NCI-H2107 (cell line): ENCODE results near the gene ZNF212.
"Not testable (repeated sequence)": the region's sequence is repeated elsewhere in the genome, so short reads cannot be mapped to it uniquely, and the experiment has no call there.

Experiments used
- DNase-seq: peaks from one replicate; lab custom pipeline; 2025; lab: John Stamatoyannopoulos, UW

ZNF212 gene

DNA sequence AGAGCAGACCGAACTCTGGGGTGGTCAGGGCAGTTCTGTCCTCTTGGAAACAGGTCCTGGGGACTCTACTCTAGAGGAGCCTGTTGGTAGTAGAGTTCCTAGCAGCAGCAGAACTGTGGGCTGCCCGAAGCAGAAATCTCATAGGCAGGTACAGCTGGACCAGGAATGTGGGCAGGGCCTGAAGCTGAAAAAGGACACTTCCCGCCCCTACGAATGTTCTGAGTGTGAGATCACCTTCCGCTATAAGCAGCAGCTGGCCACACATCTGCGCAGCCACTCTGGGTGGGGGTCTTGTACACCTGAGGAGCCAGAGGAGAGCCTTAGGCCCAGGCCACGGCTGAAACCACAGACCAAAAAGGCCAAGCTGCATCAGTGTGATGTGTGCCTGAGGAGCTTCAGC lies 14.2 kb downstream of the ZNF212 start:
- DNase-seq: no peak

DNA sequence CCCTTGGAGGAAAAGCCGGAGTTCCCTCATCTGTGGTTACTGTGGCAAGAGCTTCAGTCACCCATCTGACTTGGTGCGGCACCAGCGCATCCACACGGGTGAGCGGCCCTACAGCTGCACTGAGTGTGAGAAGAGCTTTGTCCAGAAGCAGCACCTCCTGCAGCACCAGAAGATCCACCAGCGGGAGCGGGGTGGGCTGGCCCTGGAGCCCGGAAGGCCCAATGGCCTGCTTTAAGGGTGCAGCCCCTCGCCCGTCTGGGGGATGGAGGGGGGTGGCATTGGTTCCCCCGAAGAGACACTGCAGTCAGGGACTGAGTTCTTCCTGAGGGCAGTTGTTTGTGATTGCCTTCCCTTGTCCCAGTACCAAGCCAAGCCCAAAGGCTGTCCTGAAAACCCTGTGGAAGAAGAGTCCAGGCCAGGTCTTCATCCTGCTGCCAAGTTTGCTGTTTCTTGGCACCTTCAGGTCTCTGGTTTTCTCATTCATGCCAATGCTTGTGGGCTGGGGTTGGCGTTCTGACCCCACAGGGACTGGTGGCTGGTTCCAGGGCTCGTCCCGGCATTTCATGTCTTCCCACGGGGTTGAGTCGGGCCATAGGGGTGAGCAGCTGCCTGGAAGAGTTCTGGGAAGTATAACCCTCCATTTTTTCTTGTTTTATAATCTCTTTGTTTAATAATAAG lies 14.9 kb downstream of the ZNF212 start:
- no peak for DNase-seq

DNA sequence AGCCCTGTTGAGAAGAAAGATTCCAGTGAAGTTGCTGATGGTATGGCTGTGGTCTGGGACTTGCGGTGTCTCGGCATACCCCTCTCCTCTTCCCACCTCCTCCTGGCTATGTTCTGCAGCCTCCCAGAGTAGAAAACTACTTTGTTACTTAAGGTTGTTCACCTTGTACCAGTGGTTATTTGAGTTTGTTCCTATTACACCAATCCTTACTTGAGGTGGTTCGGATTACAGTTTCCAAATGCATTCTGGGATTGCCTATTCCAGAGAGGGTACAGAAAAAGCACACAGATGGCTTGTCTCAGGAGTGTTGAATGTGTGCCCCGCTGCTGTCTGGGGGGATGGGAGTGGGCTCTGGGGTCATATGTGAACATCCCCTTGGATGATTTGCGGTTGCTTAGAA lies 15.7 kb downstream of the ZNF212 start:
- no peak for DNase-seq

DNA sequence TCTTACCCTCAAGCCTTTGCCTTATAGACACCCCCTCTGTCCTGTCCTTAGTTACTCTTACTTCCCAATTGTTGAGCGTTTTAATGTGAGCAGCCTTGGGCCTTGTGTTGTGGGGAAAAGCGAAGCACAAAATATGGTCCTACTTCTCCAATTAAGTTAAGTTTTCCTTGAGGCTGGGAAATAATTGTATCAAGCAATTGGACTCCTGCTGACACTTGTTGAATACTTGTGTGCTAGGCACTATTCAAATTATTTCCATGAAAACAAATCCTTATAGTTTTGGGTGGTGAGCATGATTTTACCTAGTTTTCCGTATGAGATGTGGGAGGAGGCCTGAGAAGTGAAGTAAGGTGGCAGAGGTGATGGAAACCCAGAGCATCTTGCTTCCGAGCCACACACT lies 17.1 kb downstream of the ZNF212 start:
- no peak for DNase-seq

DNA sequence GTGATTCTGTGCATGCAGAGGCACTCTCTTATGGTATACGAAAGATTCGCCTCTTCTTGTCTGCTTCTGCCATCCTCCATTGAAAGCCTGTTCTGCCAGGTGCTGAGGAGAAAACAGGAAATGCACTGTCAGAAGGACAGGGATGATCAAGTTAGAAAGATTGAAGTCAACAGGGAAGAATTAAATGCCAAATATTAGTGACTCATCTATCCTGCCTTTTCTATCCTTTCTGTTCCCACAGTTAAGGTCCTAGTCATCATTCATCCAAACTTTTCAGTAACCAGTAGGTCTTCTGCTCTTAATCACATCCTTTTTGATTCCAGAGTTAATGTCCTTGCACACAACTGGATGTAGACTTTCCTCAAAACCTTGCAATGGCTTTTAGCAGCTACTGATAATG lies 17.7 kb downstream of the ZNF212 start:
- no peak for DNase-seq

DNA sequence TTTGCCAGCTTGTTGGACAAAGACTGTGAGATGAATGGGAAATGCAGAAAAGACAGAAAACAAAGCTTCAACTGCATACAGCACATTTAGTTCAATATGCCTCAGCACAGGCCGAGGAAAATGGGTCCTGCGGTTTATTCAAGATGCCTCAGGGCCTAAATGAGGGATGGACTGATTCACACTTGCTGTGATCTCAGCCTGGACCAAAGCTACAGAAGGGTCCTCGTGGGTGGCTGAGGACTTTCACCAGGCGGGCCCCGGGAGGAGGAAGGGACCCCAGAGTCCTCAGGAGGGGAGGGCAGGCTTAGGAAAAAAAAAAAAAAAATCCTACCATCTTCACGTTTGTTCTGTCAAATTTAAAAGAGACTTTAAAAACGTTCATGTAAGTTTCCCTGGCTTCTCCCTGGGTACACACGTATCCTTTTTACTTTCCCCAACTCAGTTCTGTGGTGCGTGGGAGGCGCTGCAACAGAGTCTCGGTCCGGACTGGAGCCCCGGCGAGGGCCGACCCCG lies 21.9 kb downstream of the ZNF212 start:
- no peak for DNase-seq

DNA sequence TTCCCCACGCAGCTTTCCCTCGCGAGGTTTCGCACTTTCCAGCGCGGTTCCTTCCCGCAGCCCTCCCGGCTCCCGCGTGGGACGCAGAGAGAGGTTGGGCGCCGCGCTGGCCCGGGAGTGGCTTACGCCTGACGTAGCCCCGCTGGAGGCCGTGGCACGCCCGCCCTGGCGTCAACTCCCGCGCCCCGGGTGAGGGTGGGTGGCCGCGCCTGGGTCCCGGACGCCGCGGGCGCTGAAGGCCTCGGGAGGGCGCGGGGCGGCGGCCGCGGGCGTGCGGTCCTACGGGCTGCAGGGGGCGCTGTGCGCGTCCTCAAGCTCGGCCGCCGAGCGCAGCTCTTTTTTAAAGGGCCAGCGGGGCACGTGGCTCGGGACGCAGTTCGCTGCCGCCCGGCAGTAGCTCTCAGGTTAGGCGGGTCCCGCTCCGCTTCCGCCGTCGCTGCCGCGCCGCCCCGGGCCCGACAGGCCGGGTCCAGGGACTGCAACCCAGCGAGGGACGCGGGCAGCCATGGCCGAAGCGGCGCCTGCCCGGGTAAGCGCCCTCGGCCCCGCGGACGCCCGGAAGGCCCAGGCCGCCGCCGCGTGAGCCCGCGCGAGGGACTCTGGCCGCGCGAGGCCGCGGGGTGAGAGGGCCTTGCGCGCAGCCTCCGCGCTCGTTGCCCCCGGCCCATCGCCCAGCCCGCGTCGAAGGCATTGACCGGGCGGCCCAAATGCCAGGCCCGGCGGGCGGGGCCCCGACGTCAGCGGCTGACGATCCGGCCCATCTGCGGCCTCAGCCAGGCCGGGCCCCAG lies 22.6 kb downstream of the ZNF212 start, which contains the start of gene ZNF783:
Gene ZNF783, plus strand, starts transcription at position 368 of the 789 bp plus-strand sequence. Its CDS starts 138 bp downstream, at position 506.
- DNase-seq: peak; percentile 81

DNA sequence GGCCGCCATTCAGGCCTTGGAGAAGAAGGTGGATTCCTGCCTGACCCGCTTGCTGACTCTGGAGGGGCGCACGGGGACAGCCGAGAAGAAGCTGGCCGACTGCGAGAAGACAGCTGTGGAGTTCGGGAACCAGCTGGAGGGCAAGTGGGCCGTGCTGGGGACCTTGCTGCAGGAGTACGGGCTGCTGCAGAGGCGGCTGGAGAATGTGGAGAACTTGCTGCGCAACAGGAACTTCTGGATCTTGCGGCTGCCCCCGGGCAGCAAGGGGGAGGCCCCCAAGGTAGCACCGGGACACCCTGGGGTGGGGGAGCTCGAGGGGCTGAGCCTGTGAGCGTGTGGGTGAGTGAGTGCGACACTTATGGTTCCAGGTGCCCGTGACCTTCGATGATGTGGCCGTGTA lies 27.0 kb downstream of the ZNF212 start:
- no peak for DNase-seq

DNA sequence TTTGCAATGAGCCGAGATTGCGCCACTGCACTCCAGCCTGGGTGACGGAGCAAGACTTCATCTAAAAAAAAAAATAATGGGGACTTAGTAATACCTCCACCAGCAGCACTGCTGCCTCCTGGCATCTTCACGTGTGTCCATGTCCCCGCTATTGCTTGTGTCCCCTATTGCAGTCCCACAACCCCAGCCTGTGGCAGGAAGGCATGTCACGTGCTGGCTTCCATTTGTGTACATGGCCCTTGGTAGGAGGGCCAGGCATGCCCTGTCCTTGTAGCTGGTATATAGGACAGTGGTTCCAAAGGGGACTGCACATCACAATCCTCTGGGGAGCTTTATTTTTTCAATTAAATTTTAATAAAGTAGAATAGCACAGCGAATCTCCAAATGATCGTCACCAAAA lies 28.3 kb downstream of the ZNF212 start:
- no peak for DNase-seq

DNA sequence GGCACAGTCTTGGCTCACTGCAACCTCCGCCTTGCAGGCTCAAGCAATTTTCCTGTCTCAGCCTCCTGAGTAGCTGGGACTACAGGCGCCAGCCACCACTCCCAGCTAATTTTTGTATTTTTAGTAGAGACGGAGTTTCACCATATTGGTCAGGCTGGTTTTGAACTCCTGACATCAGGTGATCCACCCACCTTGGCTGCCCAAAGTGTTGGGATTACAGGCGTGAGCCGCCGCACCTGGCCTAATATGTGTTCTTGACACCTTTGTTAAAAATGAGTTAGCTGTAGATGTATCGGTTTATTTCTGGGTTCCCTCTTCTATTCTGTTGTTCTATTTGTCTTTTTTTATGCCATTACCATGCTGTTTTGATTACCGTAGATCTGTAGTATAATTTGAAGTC lies 35.0 kb downstream of the ZNF212 start:
- DNase-seq: not testable (repeated sequence)

DNA sequence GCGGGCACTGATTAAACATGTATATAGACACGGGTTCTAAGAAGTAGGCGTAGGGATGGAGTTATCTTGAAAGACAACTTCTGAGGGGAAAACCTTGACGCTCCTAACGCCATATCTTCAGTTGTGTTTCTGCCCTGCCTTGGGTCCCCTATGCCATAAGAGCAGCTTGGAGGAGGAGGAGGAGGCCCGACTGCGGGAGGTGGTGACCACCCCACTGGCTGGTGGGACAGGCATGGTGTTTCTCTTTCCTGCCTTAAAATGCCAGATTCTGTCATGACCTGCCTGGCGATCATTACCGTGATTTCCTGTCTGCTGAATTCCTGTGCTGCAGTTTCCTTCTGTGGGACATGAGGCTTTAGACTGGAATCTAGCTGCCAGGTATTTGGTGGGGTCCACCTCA lies 38.4 kb downstream of the ZNF212 start:
- no peak for DNase-seq

DNA sequence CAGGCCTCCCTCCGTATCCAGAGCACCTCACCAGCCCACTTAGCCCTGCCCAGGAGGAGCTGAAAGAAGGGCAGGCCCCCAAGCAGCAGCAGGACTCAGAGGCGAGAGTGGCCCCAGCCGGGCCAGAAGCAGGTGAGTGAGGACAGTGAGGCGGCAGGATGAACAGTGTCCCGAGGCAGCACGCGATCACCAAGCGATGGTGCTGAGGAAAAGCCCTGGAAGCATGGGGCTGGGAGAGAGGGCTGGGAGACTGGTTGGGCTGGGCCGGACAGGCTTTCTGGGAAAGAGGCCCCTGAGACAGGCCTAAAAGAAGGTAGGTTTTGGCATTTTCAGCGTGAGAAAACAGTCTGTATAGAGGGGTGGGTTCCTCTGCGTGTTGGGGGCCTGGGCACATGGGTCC lies 38.9 kb downstream of the ZNF212 start:
- no peak for DNase-seq

DNA sequence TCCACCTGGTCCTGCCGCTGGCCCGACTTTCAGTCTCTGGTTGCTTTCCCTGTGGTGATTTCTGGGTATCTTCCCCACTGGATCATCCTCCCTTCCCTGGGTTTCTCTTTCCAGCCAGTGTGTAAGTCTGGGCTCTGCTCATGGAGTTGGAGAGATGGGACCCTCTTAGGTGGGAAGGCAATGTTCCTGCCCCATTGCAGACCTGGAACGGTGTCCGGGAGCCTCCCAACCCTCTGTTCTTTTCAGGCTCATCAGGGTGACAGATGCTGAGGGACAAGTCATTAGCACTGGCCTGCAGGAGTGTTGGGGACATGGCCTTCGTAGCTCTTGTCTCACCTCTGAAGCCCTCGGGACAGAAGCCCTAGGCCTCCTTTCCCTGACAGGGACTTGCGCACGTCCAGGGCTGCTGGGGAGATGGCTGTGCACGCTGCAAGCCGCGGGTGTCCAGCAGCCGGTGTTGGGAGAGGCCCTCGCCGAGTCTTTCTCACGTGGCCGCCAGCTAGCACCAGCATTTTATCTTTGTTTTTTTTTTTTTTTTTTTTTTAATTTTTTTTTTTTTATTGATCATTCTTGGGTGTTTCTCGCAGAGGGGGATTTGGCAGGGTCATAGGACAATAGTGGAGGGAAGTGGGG lies 39.8 kb downstream of the ZNF212 start:
- DNase-seq: no peak

DNA sequence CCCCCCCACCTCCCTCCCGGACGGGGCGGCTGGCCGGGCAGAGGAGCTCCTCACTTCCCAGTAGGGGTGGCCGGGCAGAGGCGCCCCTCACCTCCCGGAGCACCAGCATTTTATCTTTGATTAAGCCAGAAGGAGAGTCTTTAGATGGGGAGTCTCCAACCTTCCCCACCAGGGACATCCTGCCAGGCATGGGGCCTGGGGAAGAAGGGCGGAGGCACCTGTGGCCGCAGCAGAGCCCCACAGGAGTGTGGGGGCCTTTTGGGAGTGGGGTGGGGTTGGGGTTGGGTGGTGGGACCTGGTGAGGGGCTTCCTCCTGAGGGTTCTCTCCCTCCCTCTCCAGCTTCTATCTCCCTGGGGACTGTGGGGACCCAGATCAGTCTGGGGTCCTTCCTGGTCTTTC lies 40.7 kb downstream of the ZNF212 start:
- DNase-seq: no peak

DNA sequence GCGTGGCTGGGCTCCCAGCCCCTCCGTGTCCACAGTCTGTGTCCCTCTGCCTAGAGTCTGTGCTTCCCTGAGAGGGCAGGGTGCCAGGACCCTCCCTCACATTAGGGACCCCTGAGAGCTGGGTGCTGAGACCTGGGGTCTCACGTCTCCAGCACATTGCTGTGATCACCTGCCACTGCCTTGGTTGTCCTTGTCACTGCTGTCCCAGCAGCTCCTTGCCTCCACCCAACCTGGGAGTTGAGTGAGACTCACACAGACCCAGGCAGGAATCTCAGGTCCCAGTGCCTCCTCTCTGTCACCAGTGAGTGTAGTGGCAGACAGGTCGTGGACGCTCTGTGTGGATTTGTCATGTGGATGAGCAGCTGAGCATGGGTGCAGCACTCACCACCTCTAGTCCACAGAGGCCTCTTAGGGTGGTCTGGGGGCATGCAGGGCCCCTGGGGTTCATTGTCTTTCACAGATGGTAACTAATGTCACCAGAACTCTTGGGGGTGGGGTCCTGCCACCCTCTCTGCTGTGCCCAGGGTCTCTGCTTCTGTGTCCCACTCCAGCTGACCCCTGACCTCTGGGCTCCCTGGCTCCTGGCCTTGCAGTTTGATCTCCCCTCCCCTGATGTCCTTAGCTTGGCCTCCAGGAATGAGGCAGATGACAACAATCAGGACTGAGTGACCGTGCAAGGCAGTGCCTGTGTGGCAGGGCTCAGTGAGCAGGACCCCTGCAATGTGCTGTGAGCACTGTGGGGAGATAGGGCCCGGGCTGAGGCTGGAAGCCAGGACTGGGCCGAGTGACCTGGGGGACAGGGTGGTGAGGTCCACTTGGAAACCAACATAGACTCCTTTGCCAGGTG lies 41.4 kb downstream of the ZNF212 start:
- no peak for DNase-seq

DNA sequence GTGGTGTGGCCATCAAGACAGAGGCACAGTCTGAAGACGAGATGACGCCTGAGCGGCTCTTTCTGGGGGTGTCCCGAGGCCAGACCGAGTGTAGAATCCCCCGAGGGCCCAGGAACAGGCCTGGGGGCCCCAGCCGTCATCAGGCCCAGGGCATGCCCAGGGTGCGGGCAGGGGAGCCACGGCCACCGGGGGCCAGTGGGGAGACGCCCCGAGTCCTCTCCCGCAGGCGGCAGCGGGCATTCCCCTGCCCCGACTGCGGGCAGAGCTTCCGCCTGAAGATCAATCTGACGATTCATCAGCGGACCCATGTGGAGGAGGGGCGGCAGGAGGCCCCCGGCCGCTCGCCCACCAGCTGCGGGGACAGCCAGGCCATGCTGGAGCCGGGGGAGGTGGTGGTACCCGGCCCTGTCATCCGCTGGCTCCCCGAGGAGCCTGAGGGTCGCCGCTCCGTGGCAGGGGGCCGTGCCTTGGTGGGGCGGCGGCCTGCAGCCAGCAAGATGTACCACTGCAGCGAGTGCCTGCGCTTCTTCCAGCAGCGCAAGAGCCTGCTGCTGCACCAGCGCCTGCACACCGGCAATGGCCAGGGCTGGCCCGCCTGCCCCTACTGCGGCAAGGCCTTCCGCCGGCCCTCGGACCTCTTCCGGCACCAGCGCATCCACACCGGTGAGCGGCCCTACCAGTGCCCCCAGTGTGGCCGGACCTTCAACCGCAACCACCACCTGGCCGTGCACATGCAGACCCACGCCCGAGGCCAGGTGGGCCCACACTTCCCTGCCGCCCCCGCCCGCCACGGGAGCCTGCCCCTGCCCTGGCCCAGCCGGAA lies 42.3 kb downstream of the ZNF212 start:
- DNase-seq: no peak

DNA sequence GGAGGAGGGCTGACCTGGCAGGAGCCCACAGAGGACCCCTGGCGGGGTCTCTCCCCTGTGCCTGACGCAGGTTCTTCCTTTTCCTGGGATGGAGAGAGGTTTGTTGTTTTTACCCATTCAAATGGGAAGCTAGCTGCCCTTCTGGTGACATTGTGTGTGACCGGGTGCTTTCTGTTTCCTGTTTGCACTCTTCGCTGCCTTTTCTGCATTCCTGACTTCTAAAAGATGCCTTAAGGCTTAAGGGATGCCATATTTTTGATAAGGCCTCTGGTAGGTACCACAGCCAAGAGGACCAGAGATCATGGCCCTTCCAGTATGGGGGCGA lies 42.8 kb downstream of the ZNF212 start:
- no peak for DNase-seq

DNA sequence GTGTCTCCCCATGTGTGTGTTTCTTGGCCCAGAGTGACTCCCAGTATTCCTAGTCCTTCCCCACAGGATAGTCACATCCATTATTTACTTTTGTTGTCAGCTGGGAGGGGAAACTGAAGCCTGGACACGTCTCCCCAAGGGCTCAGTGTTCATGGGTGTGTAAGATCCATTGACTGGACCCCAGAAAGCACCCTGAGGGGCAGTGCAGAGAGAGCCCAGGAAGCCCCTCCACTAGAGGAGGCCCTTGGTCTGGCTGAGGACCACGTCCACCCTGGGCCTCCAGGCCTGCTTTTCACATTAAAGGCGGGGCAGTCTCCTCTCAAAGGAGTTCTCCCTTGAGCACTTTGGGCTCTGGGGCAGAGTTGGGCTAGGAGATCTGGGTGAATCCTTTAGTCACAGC lies 43.9 kb downstream of the ZNF212 start:
- DNase-seq: no peak

DNA sequence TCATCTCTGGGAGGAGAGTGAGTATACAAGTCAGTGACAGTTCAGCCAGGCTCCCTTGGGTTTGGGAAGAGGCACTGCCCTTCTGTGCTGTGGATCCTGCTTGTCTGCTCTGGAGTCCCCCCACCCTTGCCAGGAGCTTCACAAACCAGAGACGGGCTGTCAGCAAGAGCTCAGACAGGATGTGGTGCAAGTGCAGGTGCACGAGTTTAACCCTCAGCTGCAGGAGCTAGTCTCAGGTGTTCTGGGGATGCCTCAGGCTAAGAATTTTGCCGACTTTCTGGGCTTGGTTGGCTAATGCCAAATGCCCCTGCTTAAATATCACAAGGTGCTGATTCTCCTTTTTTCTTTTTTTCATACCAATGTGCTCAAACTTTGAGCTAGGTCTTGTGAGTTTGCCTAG lies 44.9 kb downstream of the ZNF212 start:
- DNase-seq: no peak

DNA sequence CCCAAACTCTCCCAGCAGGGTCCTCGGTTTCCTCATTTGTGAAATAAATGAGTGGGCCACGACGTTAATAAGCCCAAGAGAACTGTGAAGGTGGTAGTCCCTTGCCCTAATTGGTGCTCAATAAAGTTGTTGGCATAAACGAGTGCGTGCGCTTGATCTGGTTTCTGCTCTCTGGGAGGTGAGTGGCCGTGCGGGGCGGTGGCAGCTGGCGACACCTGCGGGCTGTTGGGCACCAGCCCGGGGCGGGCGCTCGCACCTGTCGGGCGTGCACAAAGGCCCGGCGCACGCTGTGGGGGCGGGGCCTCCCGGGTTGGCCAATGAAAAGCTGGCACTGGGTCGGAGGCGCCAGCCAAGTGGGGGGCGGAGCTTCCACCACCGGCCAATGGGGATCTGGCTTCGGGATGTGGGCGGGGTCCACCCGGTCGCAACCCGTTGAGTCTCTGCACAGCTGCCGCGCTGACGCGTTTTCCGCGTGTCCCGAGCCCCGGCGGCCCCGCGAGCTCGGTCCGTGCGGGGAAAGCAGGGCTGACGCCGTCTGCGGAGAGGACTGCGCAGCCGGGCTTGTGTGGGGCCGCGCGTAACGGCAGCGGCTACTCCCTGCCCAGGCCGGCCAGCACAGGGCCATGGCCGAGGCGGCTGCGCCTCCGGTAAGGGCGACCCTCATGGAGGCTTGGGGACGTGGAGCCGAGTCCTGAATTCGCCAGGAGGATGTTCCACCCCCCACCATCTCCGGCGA lies 45.6 kb downstream of the ZNF212 start:
- DNase-seq: peak; percentile 96

DNA sequence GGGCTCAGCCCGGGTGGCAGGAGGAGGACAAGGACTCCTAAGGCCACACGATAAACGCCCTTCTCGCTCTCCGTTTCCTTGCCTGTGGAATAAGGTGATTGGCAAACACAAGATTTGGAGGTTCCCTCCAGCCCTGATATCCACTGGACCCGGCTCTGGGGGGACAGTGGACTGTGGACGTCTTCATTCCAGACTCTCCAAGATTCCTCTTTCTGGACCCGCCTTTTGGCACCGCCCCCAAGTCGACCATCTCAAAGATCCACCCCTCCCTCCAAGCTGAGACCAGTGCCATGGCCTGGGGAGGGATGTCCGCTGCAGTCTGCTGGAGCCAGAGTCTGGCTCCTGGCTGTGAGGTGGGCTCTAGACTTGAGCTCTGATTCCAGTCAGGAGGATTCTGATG lies 46.2 kb downstream of the ZNF212 start:
- no peak for DNase-seq
